ENCODE data around the gene KIF25.

DNA sequence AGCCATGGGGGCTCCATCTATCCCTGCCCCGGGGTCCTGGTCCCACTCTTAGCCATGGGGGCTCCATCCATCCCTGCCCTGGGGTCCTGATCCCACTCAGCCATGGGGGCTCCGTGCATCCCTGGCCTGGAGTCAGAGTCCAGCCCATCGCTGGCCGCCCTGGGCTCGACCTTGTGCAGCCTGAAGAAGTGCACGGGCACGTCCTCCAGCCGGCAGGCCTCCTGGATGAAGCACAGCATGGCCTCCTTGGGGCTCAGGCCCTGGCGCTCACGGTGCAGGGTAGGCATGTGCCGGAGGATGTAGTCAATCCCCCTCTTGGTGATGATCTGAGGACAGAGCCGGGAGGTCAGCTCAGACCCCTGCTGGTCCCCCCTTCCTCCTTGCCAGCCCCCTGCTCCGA is 66.0 kb downstream of the KIF25 start:
- TF ChIP-seq POLR2A (IDR thresholded peaks at IDR 0.05; ENCODE audit: extremely low read depth, insufficient read length), result no peak
- TF ChIP-seq, protein P1, sequence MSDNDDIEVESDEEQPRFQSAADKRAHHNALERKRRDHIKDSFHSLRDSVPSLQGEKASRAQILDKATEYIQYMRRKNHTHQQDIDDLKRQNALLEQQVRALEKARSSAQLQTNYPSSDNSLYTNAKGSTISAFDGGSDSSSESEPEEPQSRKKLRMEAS (IDR thresholded peaks at IDR 0.05; ENCODE audit: low read depth, low read length), result no peak
- TF ChIP-seq, protein P2, sequence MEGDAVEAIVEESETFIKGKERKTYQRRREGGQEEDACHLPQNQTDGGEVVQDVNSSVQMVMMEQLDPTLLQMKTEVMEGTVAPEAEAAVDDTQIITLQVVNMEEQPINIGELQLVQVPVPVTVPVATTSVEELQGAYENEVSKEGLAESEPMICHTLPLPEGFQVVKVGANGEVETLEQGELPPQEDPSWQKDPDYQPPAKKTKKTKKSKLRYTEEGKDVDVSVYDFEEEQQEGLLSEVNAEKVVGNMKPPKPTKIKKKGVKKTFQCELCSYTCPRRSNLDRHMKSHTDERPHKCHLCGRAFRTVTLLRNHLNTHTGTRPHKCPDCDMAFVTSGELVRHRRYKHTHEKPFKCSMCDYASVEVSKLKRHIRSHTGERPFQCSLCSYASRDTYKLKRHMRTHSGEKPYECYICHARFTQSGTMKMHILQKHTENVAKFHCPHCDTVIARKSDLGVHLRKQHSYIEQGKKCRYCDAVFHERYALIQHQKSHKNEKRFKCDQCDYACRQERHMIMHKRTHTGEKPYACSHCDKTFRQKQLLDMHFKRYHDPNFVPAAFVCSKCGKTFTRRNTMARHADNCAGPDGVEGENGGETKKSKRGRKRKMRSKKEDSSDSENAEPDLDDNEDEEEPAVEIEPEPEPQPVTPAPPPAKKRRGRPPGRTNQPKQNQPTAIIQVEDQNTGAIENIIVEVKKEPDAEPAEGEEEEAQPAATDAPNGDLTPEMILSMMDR (IDR thresholded peaks at IDR 0.05; ENCODE audit: low read depth, low read length), result no peak
- no peak for TF ChIP-seq MYC (IDR thresholded peaks at IDR 0.05; ENCODE audit: low read depth, low read length)
